WERI-Rb-1 (cell line): ENCODE measurements around the gene RPL9.

Source experiments
- DNase-seq: peaks from one replicate; pipeline ENCODE4 v3.0.0-alpha.2; 2020
- H3K27ac ChIP-seq: fragments of 250-450 bp; sonication (Bioruptor Pico); 2 replicates; pipeline ENCODE4 v1.5.1; 2020; ENCODE audit warnings: mild to moderate bottlenecking, moderate library complexity
- H3K27me3 ChIP-seq: fragments of 250-450 bp; sonication (Bioruptor Pico); 2 replicates; pipeline ENCODE4 v1.5.1; 2021; ENCODE audit warnings: mild to moderate bottlenecking, low read depth, moderate library complexity; ENCODE audit not compliant: insufficient read depth, severe bottlenecking
- H3K36me3 ChIP-seq: fragments of 250-450 bp; sonication (Bioruptor Pico); 2 replicates; pipeline ENCODE4 v1.5.1; 2020; ENCODE audit warnings: mild to moderate bottlenecking, moderate library complexity
- H3K4me3 ChIP-seq: 2 replicates; pipeline ENCODE4 v1.5.1; 2011; ENCODE audit warnings: low read depth, mild to moderate bottlenecking, control low read depth, low read length
- H3K9me3 ChIP-seq: fragments of 250-450 bp; sonication (Bioruptor Pico); 2 replicates; pipeline ENCODE4 v1.5.1; 2021; ENCODE audit warnings: mild to moderate bottlenecking, moderate library complexity; ENCODE audit not compliant: severe bottlenecking
- CTCF ChIP-seq: IDR thresholded peaks from 2 replicates; pipeline ENCODE4 v1.5.1; 2011; ENCODE audit warnings: low read depth, mild to moderate bottlenecking, control low read depth, inconsistent platforms, low read length

RPL9 gene

DNA sequence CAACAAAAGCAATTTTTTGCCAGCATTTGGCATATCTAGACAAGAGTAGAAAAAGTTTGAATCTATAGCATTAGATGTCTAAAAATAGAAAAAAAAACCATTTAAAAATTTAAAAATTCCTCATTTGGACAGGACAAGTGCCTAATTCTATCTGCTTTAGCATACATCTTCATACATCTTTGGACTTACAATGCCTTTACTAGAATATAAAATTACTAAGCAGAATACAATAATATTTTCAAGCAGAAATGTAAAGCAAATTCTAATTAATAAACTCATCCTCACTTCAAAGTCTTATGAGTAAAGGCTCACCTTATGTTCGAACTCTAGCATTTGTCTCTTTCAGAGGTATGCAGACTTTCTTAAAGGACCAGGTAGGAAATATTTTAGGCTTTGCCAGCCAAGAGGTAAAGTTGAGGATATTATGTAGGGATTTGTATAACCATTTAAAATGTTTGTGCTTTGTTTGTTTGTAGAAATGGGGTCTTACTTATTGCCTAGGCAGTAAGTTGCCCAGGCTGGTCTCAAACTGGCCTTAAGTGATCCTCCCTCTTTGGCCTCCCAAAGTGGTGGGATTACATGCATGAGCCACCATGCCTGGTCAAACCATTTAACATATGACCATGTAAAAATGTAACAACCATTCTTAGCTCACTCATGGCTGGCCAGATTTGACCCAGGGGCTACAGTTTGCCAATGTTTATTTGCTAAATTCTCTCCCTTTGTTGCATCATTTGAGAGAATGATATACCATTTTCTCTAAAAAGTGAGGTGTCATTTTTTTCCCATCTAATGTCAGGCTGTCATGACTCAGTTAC is 39.4 kb upstream of the RPL9 start:
- Histone ChIP-seq H3K27ac (no peak overlapping the region), H3K4me3 (no peak overlapping the region), H3K27me3 (no peaks in the 10 kb centered on the region), H3K36me3 (peaks cover 44% of the 10 kb centered on the region), H3K9me3 (no peaks in the 10 kb centered on the region)
- no peak for TF ChIP-seq CTCF
- DNase-seq, result no peak

- TF ChIP-seq CTCF, result no peak
- Histone ChIP-seq H3K27ac (no peak overlapping the region), H3K36me3 (peaks cover 21% of the 10 kb centered on the region), H3K9me3 (no peaks in the 10 kb centered on the region), H3K4me3 (no peak overlapping the region), H3K27me3 (no peaks in the 10 kb centered on the region)
- DNase-seq, result no peak
Measured at GRCh38 chr4:39495446-39496213, 36.9 kb upstream of the RPL9 start.

DNA sequence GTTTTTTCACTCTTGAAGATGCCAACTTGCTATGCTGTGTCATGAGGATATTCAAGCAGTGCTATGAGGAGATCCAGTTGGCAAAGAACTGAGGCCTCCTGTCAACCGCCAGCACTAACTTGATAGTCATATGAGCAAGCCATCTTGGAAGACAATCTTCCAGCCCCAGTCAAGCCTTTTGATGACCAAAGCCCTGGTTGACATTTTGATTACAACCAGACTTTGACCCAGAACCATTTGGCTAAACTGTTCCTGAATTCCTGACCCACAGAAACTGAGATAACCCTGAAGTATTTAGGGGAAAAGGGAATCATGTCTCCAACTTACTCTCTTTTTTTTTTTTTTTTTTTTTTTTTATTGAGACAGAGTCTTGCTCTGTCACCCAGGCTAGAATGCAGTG is 35.6 kb upstream of the RPL9 start:
- no peak overlapping the region for H3K27ac ChIP-seq
- no peak for TF ChIP-seq CTCF

DNA sequence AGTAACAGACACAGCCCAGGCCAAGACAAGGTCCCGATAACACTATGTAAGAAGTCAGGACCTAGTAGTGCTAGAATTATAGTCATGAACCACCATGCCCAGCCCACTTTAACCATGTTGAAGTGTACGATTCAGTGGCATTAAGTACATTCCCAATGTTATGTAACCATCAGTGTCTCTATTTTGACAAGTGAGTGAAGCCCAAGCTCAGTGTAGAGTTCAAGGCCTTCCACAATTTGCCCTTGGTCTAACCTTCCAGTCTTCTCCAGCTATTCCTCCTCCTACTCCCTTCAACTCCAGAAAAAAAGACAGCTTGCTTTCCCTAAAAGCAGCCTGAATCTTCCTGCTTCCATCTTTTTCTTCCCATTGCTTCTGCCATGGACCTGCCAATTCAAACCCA is 31.6 kb upstream of the RPL9 start:
- TF ChIP-seq CTCF, result no peak
- H3K9me3 ChIP-seq, result no peaks in the 10 kb centered on the region
- no peak overlapping the region for H3K27ac ChIP-seq
- no peaks in the 10 kb centered on the region for H3K36me3 ChIP-seq
- no peak overlapping the region for H3K4me3 ChIP-seq
- no peak for DNase-seq
- H3K27me3 ChIP-seq, result no peaks in the 10 kb centered on the region

More for the DNA sequence above, 35.6 kb upstream of the RPL9 start:
- peaks cover 11% of the 10 kb centered on the region for H3K36me3 ChIP-seq
- H3K4me3 ChIP-seq, result no peak overlapping the region
- no peak for DNase-seq
- no peaks in the 10 kb centered on the region for H3K9me3 ChIP-seq
- no peaks in the 10 kb centered on the region for H3K27me3 ChIP-seq

GRCh38 chr4:39486221-39486804 is 27.6 kb upstream of the RPL9 start:
- Histone ChIP-seq H3K27me3 (no peaks in the 10 kb centered on the region), H3K36me3 (no peaks in the 10 kb centered on the region), H3K9me3 (no peaks in the 10 kb centered on the region), H3K4me3 (no peak overlapping the region), H3K27ac (no peak overlapping the region)
- TF ChIP-seq CTCF, result no peak
- DNase-seq, result no peak
